OCI-LY1 (cell line): ENCODE results near the gene BRD1.

ENCODE experiments used
- H2AFZ ChIP-seq: fragments of 200-600 bp; sonication (generic), shearing (Covaris generic); 2 replicates; pipeline ENCODE4 v1.6.0; 2014; ENCODE audit warnings: antibody characterized with exemption, mild to moderate bottlenecking, low read length
- H3F3A ChIP-seq: fragments of 200-600 bp; sonication (generic), shearing (Covaris generic); 2 replicates; pipeline ENCODE4 v1.6.0; 2014; ENCODE audit warnings: mild to moderate bottlenecking, antibody characterized with exemption, low read length, moderate library complexity; ENCODE audit not compliant: insufficient read depth
- H3K27ac ChIP-seq: fragments of 200-600 bp; sonication (generic); 2 replicates; pipeline ENCODE4 v1.5.1; 2014; ENCODE audit warnings: low read length, mixed run types, mild to moderate bottlenecking, low read depth; ENCODE audit not compliant: poor library complexity, severe bottlenecking
- H3K27me3 ChIP-seq: fragments of 200-600 bp; sonication (generic); 2 replicates; pipeline ENCODE4 v1.6.0; 2014; ENCODE audit warnings: antibody characterized with exemption, mild to moderate bottlenecking, low read length, moderate library complexity; ENCODE audit not compliant: insufficient read depth
- H3K36me3 ChIP-seq: fragments of 200-600 bp; sonication (generic); 2 replicates; pipeline ENCODE4 v1.6.1; 2014; ENCODE audit warnings: mild to moderate bottlenecking, antibody characterized with exemption, low read length, moderate library complexity, mixed read lengths; ENCODE audit not compliant: insufficient read depth
- H3K4me1 ChIP-seq: fragments of 200-600 bp; sonication (generic); 2 replicates; pipeline ENCODE4 v1.5.1; 2014; ENCODE audit warnings: mild to moderate bottlenecking, low read length, moderate library complexity; ENCODE audit not compliant: insufficient read depth, severe bottlenecking
- H3K4me2 ChIP-seq: fragments of 200-600 bp; sonication (generic), shearing (Covaris generic); 2 replicates; pipeline ENCODE4 v1.6.1; 2014; ENCODE audit warnings: low read length
- H3K4me3 ChIP-seq: fragments of 200-600 bp; sonication (generic); 2 replicates; pipeline ENCODE4 v1.5.1; 2014; ENCODE audit warnings: low read length, low read depth, mild to moderate bottlenecking, mixed read lengths; ENCODE audit not compliant: poor library complexity, severe bottlenecking
- H3K79me2 ChIP-seq: fragments of 200-600 bp; shearing (Covaris generic); 2 replicates; pipeline ENCODE4 v1.6.1; 2016; ENCODE audit warnings: mixed run types, low read length, mixed read lengths; ENCODE audit not compliant: insufficient read depth
- H3K9ac ChIP-seq: fragments of 200-600 bp; sonication (generic), shearing (Covaris generic); 2 replicates; pipeline ENCODE4 v1.6.1; 2014; ENCODE audit warnings: mild to moderate bottlenecking, low read length, mixed read lengths
- H3K9me2 ChIP-seq: fragments of 200-600 bp; sonication (generic), shearing (Covaris generic); 2 replicates; pipeline ENCODE4 v1.6.1; 2014; ENCODE audit warnings: low read depth, mild to moderate bottlenecking, low read length, mixed read lengths
- H3K9me3 ChIP-seq: fragments of 200-600 bp; shearing (Covaris generic); 2 replicates; pipeline ENCODE4 v1.6.1; 2014; ENCODE audit warnings: low read length, mixed read lengths
- H4K20me1 ChIP-seq: fragments of 200-600 bp; sonication (generic), shearing (Covaris generic); 2 replicates; pipeline ENCODE4 v1.6.0; 2016; ENCODE audit warnings: mild to moderate bottlenecking, low read length; ENCODE audit not compliant: insufficient read depth
- CTCF ChIP-seq: fragments of 200-600 bp; sonication (generic), shearing (Covaris generic); IDR thresholded peaks from 2 replicates; pipeline ENCODE4 v1.5.1; 2017; ENCODE audit warnings: mild to moderate bottlenecking, antibody characterized with exemption, low read length, moderate library complexity, mixed read lengths
- EZH2 ChIP-seq: fragments of 200-600 bp; sonication (generic), shearing (Covaris generic); IDR thresholded peaks from 2 replicates; pipeline ENCODE4 v1.8.0; 2017; ENCODE audit warnings: borderline replicate concordance, mixed run types, mild to moderate bottlenecking, antibody characterized with exemption, low read length, moderate library complexity, mixed read lengths

BRD1 gene

DNA sequence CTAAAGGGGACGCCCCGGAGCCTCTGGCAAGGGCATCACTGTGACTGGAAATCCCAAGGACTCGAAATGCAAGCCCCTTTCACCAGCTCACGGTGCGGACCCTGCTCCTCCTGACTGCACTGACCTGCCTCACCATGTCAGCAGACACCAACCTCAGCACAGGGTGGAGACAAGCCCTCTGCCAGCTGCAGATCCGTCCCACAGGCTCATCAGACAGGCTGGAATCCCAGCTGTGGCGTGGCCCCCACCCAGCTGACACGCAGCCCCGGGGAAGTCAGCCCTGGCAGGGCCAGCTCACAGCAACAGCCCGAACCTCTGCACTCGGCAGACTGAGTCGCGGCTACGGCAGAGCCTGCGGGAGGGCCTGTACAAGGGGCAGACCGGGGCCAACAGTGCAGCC, 36.8 kb downstream of the BRD1 start:
- no peaks in the 10 kb centered on the region; the same call in 1 of the 2 replicates for H4K20me1 ChIP-seq
- no peaks in the 10 kb centered on the region for H3K9me2 ChIP-seq
- H3K4me3 ChIP-seq = no peak overlapping the region
- TF ChIP-seq EZH2 (no peak), CTCF (no peak)
- no peaks in the 10 kb centered on the region for H3K27me3 ChIP-seq
- peaks cover 11% of the 10 kb centered on the region for H3K4me1 ChIP-seq
- peaks cover 97% of the 10 kb centered on the region for H3K36me3 ChIP-seq
- no peak overlapping the region for H3K27ac ChIP-seq
- no peak overlapping the region for H3K9ac ChIP-seq
- no peaks in the 10 kb centered on the region for H3K9me3 ChIP-seq
- H2AFZ ChIP-seq = no peak overlapping the region
- no peak overlapping the region for H3K4me2 ChIP-seq
- no peaks in the 10 kb centered on the region for H3F3A ChIP-seq
- H3K79me2 ChIP-seq = 0 out of 2 replicates have a peak, but pooled peaks cover 4% of the 10 kb centered on the region

- H3K79me2 ChIP-seq = peaks cover 4% of the 10 kb centered on the region; the same call in 1 of the 2 replicates
- no peaks in the 10 kb centered on the region for H3K27me3 ChIP-seq
- H3K9ac ChIP-seq = no peak overlapping the region
- no peak overlapping the region for H3K27ac ChIP-seq
- H3F3A ChIP-seq = no peaks in the 10 kb centered on the region
- no peaks in the 10 kb centered on the region for H3K9me3 ChIP-seq
- peaks cover 95% of the 10 kb centered on the region for H3K36me3 ChIP-seq
- H3K4me1 ChIP-seq = peaks cover 11% of the 10 kb centered on the region
- TF ChIP-seq EZH2 (no peak), CTCF (no peak)
- H2AFZ ChIP-seq = no peak overlapping the region
- H4K20me1 ChIP-seq = no peaks in the 10 kb centered on the region; the same call in 1 of the 2 replicates
- no peaks in the 10 kb centered on the region for H3K9me2 ChIP-seq
- H3K4me2 ChIP-seq = no peak overlapping the region; the same call in 1 of the 2 replicates
- H3K4me3 ChIP-seq = no peak overlapping the region
These were observed 38.2 kb downstream of the BRD1 start for GRCh38 chr22:49789289-49790141.

DNA sequence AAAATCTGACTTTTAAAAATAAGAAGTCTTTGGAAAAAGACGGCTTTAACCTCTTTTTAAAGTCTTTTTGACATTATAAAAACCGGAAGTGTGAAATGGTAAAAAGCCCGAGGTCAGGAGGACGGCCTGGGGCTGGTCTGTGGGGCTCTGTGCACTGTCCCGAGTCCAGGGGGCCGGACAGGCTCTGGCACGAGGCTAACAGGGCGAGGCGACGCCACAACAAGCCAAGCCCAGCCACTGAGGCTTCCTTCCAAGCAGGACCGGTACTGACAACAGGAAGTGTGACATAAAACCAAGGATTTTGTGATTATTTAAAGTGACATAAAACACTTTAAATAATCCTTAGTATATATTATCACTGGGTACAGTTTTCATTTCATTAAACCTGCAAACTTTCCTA, 39.2 kb downstream of the BRD1 start:
- Histone ChIP-seq H3K9ac (no peak overlapping the region), H3K9me2 (no peaks in the 10 kb centered on the region), H3K36me3 (peaks cover 95% of the 10 kb centered on the region), H3F3A (no peaks in the 10 kb centered on the region), H3K27me3 (no peaks in the 10 kb centered on the region), H4K20me1 (no peaks in the 10 kb centered on the region; the same call in 1 of the 2 replicates), H3K4me3 (no peak overlapping the region), H3K79me2 (peaks cover 4% of the 10 kb centered on the region; the same call in 1 of the 2 replicates), H2AFZ (no peak overlapping the region), H3K27ac (no peak overlapping the region), H3K4me1 (peaks cover 11% of the 10 kb centered on the region), H3K4me2 (no peak overlapping the region), H3K9me3 (no peaks in the 10 kb centered on the region)
- TF ChIP-seq CTCF = no peak
- TF ChIP-seq EZH2 = no peak
